MCF 10A (cell line): Measurements from ENCODE around the gene SAP25. TPM values are rescaled to one million over a fixed set of nuclear protein-coding genes. Genes with fewer than 3 reads are reported as not detected.

Experiments used
- Bru-seq: library from RNA; stranded (reverse); fragments of 400-500 nt; gene quantifications from one replicate; lab custom pipeline; 2021; lab: Mats Ljungman, UMichigan
- BruChase-seq, 2 experiments: library from RNA; stranded (reverse); fragments of 400-500 nt; gene quantifications; one replicate each; lab custom pipeline; 2021; lab: Mats Ljungman, UMichigan
- BruUV-seq: library from RNA; stranded (reverse); fragments of 400-500 nt; replicated peaks from 2 replicates; lab custom pipeline; 2021; lab: Mats Ljungman, UMichigan
- CTCF ChIA-PET: fragments of 300-600 bp; sonication (Branson Sonifier 250); formaldehyde crosslinking; extraction: SDS; loops from one replicate; lab custom pipeline; 2021; ENCODE audit warnings: antibody characterized with exemption, inconsistent platforms; lab: Yijun Ruan, JAX
- POLR2A ChIA-PET: fragments of 300-600, 350-650 bp; sonication (Branson Sonifier 250); formaldehyde crosslinking; extraction: SDS; loops from one replicate; lab custom pipeline; 2020; ENCODE audit warnings: antibody characterized with exemption, inconsistent platforms; lab: Yijun Ruan, JAX
- DNase-seq: peaks from one replicate; pipeline ENCODE4 v3.0.0-alpha.2; 2018; ENCODE audit not compliant: unreplicated experiment
- H3K27ac Mint-ChIP-seq: one replicate; pipeline ENCODE4 v1.8.0; 2022; ENCODE audit warnings: mild to moderate bottlenecking, low read depth, mixed read lengths; ENCODE audit not compliant: unreplicated experiment
- H3K27me3 Mint-ChIP-seq: one replicate; pipeline ENCODE4 v1.8.0; 2022; ENCODE audit warnings: mixed read lengths; ENCODE audit not compliant: insufficient read depth, unreplicated experiment
- H3K36me3 Mint-ChIP-seq: one replicate; pipeline ENCODE4 v1.8.0; 2022; ENCODE audit warnings: mild to moderate bottlenecking, moderate library complexity, mixed read lengths; ENCODE audit not compliant: insufficient read depth, unreplicated experiment
- H3K4me1 Mint-ChIP-seq: one replicate; pipeline ENCODE4 v1.8.0; 2022; ENCODE audit warnings: mixed read lengths; ENCODE audit not compliant: insufficient read depth, unreplicated experiment
- H3K4me3 Mint-ChIP-seq: one replicate; pipeline ENCODE4 v1.8.0; 2022; ENCODE audit warnings: mild to moderate bottlenecking, moderate library complexity, mixed read lengths; ENCODE audit not compliant: unreplicated experiment
- H3K9me3 Mint-ChIP-seq: one replicate; pipeline ENCODE4 v1.8.0; 2022; ENCODE audit warnings: mixed read lengths; ENCODE audit not compliant: unreplicated experiment
- CTCF ChIP-seq: fragments of 200-600 bp; IDR thresholded peaks from one replicate; pipeline ENCODE4 v1.8.0; 2022; ENCODE audit warnings: antibody characterized with exemption, mild to moderate bottlenecking; ENCODE audit not compliant: unreplicated experiment
- intact Hi-C: fragments of 100-400 bp; cut with micrococcal nuclease; formaldehyde crosslinking; loops from 2 replicates; pipeline ENCODE4 v1.14.1; 2022
- long read RNA-seq: library from polyadenylated mRNA; stranded (forward); transcript quantifications from one replicate; pipeline ENCODE4 v2.0.0, GENCODE V29; 2022
- total RNA-seq: library from RNA; stranded (reverse); gene quantifications from 2 replicates; pipeline ENCODE4 v1.2.3, GENCODE V29; 2022

The SAP25 gene
- total RNA-seq: 1.2 and 2.9 TPM in 2 replicates
- Bru-seq, nascent RNA: not detected
- not detected for BruChase-seq, experiment 1, labeled RNA remaining after a 6-hour chase
- BruChase-seq, experiment 2, labeled RNA remaining after a 2-hour chase: percentile 50 among the genes with signal in this experiment
- long read RNA-seq: 0 reads

GRCh38 chr7:100573691-100574361 lies at the start of gene SAP25:
SAP25 (minus strand) TSS chr7:100573900; CDS start chr7:100573742, 158 bp downstream.
- Mint-ChIP-seq H3K27me3 (no peaks in the 10 kb centered on the region), H3K4me3 (no peak within 1 kb of the TSS), H3K9me3 (no peaks in the 10 kb centered on the region), H3K27ac (no peak within 1 kb of the TSS), H3K36me3 (peaks cover 16% of the 10 kb centered on the region), H3K4me1 (no peaks in the 10 kb centered on the region)
- POLR2A ChIA-PET: interaction anchor here (0.5 kb wide), 1 partner anchor 12 kb away, joined by 3 read pairs; the partner anchor contains the start of genes FBXO24 and LRCH4
- CTCF ChIA-PET: interaction anchor here (1.3 kb wide), 1 partner anchor 104 kb away, joined by 3 read pairs; no protein-coding TSS in a partner anchor
- BruUV-seq: no TSS peak
- DNase-seq: no peak
- no peak for TF ChIP-seq CTCF
- intact Hi-C loops: no loop called here

- no peaks in the 10 kb centered on the region for H3K36me3 Mint-ChIP-seq
- BruUV-seq: no TSS peak
- DNase-seq: no peak
- no peaks in the 10 kb centered on the region for H3K27me3 Mint-ChIP-seq
- no peak for TF ChIP-seq CTCF
- CTCF ChIA-PET: no interaction called here
- intact Hi-C loops: no loop called here
- H3K4me1 Mint-ChIP-seq: peaks cover 6% of the 10 kb centered on the region
- POLR2A ChIA-PET: no interaction called here
- H3K9me3 Mint-ChIP-seq: no peaks in the 10 kb centered on the region
- H3K27ac Mint-ChIP-seq: no peak overlapping the region
- no peak overlapping the region for H3K4me3 Mint-ChIP-seq
Observed at GRCh38 chr7:100621554-100621953, 47.9 kb upstream of the SAP25 start.

- DNase-seq: no peak
- Mint-ChIP-seq H3K27ac (no peak overlapping the region), H3K27me3 (no peaks in the 10 kb centered on the region), H3K36me3 (no peaks in the 10 kb centered on the region), H3K4me1 (peaks cover 6% of the 10 kb centered on the region), H3K4me3 (no peak overlapping the region), H3K9me3 (no peaks in the 10 kb centered on the region)
- ChIA-PET POLR2A (interaction anchor here (1.2 kb wide), 1 partner anchor 35 kb away, joined by 4 read pairs; the partner anchor contains the start of genes FBXO24 and LRCH4), CTCF (interaction anchor here (0.7 to 1.7 kb wide), 2 partner anchors 61 to 214 kb away, joined by 3 to 4 read pairs; no protein-coding TSS in a partner anchor)
- intact Hi-C loops: no loop called here
- no peak for TF ChIP-seq CTCF
- no TSS peak for BruUV-seq
Observed at GRCh38 chr7:100620804-100621203, 47.1 kb upstream of the SAP25 start.

- no peak for DNase-seq
- Mint-ChIP-seq H3K27me3 (no peaks in the 10 kb centered on the region), H3K4me1 (peaks cover 6% of the 10 kb centered on the region), H3K36me3 (no peaks in the 10 kb centered on the region), H3K4me3 (no peak overlapping the region), H3K27ac (no peak overlapping the region), H3K9me3 (no peaks in the 10 kb centered on the region)
- intact Hi-C loops: no loop called here
- no TSS peak for BruUV-seq
- CTCF ChIA-PET: interaction anchor here (0.7 to 1.7 kb wide), 2 partner anchors 61 to 213 kb away, joined by 3 to 4 read pairs; no protein-coding TSS in a partner anchor
- POLR2A ChIA-PET: interaction anchor here (1.2 kb wide), 1 partner anchor 34 kb away, joined by 4 read pairs; the partner anchor contains the start of genes FBXO24 and LRCH4
- no peak for TF ChIP-seq CTCF
Observed at GRCh38 chr7:100620239-100620638, 46.5 kb upstream of the SAP25 start.
